ENCODE data around the gene BRD3OS. TPM values are rescaled to one million over a fixed set of nuclear protein-coding genes. Genes with fewer than 3 reads are reported as not detected.

BRD3OS gene
- total RNA-seq, 1 donor from 2014 or later = 17.3 TPM

- Mint-ChIP-seq H3K27ac (no peak overlapping the region), H3K27me3 (no peaks in the 10 kb centered on the region), H3K36me3 (ENCODE audit: low read depth) (peaks cover 87% of the 10 kb centered on the region), H3K4me3 (no peak overlapping the region), H3K9me3 (peaks cover 3% of the 10 kb centered on the region), H3K4me1 (no peaks in the 10 kb centered on the region)
- CTCF ChIA-PET = no interaction called here
- ATAC-seq (ENCODE audit: low read depth) (no peak), DNase-seq (no peak)
- POLR2A ChIA-PET = interaction anchor here (0.6 kb wide), 1 partner anchor 24 kb away, joined by 6 read pairs; no protein-coding TSS in a partner anchor
- TF ChIP-seq CTCF (IDR thresholded peaks at IDR 0.05) = no peak
- intact Hi-C loops (cut with micrococcal nuclease) = no loop called here
Measured at GRCh38 chr9:134040781-134041648, 15.7 kb downstream of the BRD3OS start.

- POLR2A ChIA-PET = no interaction called here
- Mint-ChIP-seq H3K4me1 (no peaks in the 10 kb centered on the region), H3K27ac (no peak overlapping the region), H3K9me3 (peaks cover 3% of the 10 kb centered on the region), H3K27me3 (no peaks in the 10 kb centered on the region), H3K4me3 (no peak overlapping the region), H3K36me3 (ENCODE audit: low read depth) (peaks cover 86% of the 10 kb centered on the region)
- DNase-seq = no peak
- intact Hi-C loops (cut with micrococcal nuclease) = no loop called here
- no peak for TF ChIP-seq CTCF (IDR thresholded peaks at IDR 0.05)
- ATAC-seq (ENCODE audit: low read depth) = no peak
- CTCF ChIA-PET = no interaction called here
Measured at GRCh38 chr9:134041649-134041962, 16.3 kb downstream of the BRD3OS start.

- TF ChIP-seq CTCF (IDR thresholded peaks at IDR 0.05) = no peak
- peaks cover 3% of the 10 kb centered on the region for H3K9me3 Mint-ChIP-seq
- DNase-seq (no peak), ATAC-seq (ENCODE audit: low read depth) (no peak)
- intact Hi-C loops (cut with micrococcal nuclease) = no loop called here
- POLR2A ChIA-PET = no interaction called here
- peaks cover 86% of the 10 kb centered on the region for H3K36me3 Mint-ChIP-seq (ENCODE audit: low read depth)
- no peaks in the 10 kb centered on the region for H3K4me1 Mint-ChIP-seq
- CTCF ChIA-PET = no interaction called here
- H3K4me3 Mint-ChIP-seq = no peak overlapping the region
- H3K27me3 Mint-ChIP-seq = no peaks in the 10 kb centered on the region
- no peak overlapping the region for H3K27ac Mint-ChIP-seq
Measured at GRCh38 chr9:134043531-134043988, 18.3 kb downstream of the BRD3OS start.

DNA sequence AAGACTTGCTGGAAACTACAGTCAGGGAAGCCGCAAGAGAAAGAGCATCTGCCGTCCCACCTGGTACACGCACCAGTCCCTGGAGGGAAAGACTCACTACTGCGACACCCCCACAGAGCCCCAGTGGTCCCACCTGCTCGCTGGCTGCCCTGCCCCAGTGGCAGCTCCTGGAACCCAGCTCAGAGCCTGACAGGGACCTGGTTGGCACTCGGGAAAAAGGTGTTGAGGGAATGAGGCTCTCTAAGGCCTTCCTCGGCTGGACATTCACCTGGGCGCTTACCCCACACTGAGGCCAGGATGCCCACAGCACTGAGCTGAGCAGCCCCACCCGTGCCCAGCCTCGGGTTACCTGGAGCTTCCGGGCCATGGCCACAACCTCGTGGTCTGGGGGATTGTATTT, 19.7 kb downstream of the BRD3OS start:
- no peaks in the 10 kb centered on the region for H3K4me1 Mint-ChIP-seq
- H3K9me3 Mint-ChIP-seq = no peaks in the 10 kb centered on the region
- peaks cover 86% of the 10 kb centered on the region for H3K36me3 Mint-ChIP-seq (ENCODE audit: low read depth)
- CTCF ChIA-PET = no interaction called here
- H3K27me3 Mint-ChIP-seq = no peaks in the 10 kb centered on the region
- no peak overlapping the region for H3K27ac Mint-ChIP-seq
- DNase-seq (no peak), ATAC-seq (ENCODE audit: low read depth) (no peak)
- POLR2A ChIA-PET = no interaction called here
- H3K4me3 Mint-ChIP-seq = no peak overlapping the region
- intact Hi-C loops (cut with micrococcal nuclease) = no loop called here
- TF ChIP-seq CTCF (IDR thresholded peaks at IDR 0.05) = no peak

GRCh38 chr9:134045841-134046544, 20.7 kb downstream of the BRD3OS start:
- POLR2A ChIA-PET = no interaction called here
- intact Hi-C loops (cut with micrococcal nuclease) = no loop called here

More at GRCh38 chr9:134045841-134046544, 20.7 kb downstream of the BRD3OS start:
- Mint-ChIP-seq H3K4me1 (no peaks in the 10 kb centered on the region), H3K4me3 (no peak overlapping the region), H3K27ac (no peak overlapping the region), H3K27me3 (no peaks in the 10 kb centered on the region), H3K9me3 (no peaks in the 10 kb centered on the region), H3K36me3 (ENCODE audit: low read depth) (peaks cover 84% of the 10 kb centered on the region)
- ATAC-seq (ENCODE audit: low read depth) (no peak), DNase-seq (no peak)
- CTCF ChIA-PET = interaction anchor here (0.9 kb wide), 1 partner anchor 42 kb away, joined by 3 read pairs; no protein-coding TSS in a partner anchor
- TF ChIP-seq CTCF (IDR thresholded peaks at IDR 0.05) = no peak

Measured in activated B cell treated with CpG ODN at 0.5 μM for 24 hours (primary cell).